HG02970 (cell line): ENCODE data around the gene ALCAM.
"Not testable (repeated sequence)": the region's sequence is repeated elsewhere in the genome, so short reads cannot be mapped to it uniquely, and the experiment has no call there.

Source experiments
- ATAC-seq: cut with Tn5 transposase; IDR thresholded peaks from one replicate; pipeline ENCODE4 v1.9.1; 2021; ENCODE audit warnings: mild to moderate bottlenecking, moderate library complexity, moderate number of reproducible peaks; ENCODE audit not compliant: unreplicated experiment, low FRiP score

Gene ALCAM

DNA sequence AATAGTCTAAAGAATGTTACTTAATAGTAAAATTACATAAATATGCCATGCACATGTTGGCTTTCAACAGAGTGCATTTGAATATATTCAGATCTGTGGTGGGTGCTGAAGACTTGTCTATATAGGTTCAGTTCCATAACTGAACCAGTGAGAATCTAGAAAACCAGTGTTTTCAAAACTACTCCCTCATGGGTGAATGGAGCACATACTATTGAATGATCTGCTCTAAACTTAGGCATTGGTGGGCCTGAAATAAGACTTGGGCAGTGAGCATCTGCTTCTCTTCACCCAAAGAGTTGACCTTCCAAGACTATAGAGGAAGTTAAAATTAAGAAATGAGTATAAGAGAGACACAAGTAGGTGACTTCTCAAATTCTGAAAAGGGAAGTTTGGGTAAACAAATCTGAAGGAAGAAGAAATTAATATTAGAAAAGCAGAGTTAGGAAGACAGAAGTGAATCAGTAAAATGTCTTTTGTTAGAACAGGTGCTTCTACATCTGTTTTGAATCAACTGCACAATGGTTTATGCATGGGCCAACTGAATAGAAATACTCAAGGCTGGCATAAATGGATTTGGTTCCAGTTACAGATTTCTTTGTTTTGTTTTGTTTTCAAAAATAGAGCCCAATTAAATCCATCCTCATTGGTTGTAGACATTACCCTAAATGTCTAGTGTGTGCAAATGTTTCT, 19.3 kb downstream of the ALCAM start:
- no peak for ATAC-seq

- ATAC-seq = no peak
Observed at GRCh38 chr3:105387122-105387751, 20.5 kb downstream of the ALCAM start.

DNA sequence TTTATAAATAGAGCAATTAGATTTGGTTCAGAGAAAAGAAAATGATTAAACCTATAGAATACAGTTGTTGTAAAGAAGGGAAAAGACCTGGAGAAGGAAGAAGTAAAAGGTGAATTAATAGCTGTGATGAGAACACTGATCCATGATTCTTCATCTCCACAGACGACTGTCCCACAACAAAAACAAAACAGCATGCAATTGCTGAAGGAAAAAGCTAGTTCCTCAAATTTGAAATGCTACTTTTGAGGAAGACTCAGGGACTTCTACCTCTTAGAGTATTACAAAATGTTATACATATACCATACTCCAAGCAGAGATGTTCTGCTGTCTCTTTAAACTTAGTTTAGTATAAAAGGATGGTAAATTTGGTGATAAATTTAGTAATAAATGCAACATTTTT, 21.5 kb downstream of the ALCAM start:
- ATAC-seq = no peak

GRCh38 chr3:105389759-105390158, 23.1 kb downstream of the ALCAM start:
- not testable (repeated sequence) for ATAC-seq

GRCh38 chr3:105392598-105392997, 25.9 kb downstream of the ALCAM start:
- ATAC-seq = not testable (repeated sequence)

GRCh38 chr3:105394177-105394576, 27.5 kb downstream of the ALCAM start:
- no peak for ATAC-seq

GRCh38 chr3:105397974-105398373, 31.3 kb downstream of the ALCAM start:
- no peak for ATAC-seq

GRCh38 chr3:105398437-105398836, 31.7 kb downstream of the ALCAM start:
- no peak for ATAC-seq

- no peak for ATAC-seq
Observed at GRCh38 chr3:105399062-105399461, 32.4 kb downstream of the ALCAM start.

- no peak for ATAC-seq
Observed at GRCh38 chr3:105399611-105400010, 32.9 kb downstream of the ALCAM start.

DNA sequence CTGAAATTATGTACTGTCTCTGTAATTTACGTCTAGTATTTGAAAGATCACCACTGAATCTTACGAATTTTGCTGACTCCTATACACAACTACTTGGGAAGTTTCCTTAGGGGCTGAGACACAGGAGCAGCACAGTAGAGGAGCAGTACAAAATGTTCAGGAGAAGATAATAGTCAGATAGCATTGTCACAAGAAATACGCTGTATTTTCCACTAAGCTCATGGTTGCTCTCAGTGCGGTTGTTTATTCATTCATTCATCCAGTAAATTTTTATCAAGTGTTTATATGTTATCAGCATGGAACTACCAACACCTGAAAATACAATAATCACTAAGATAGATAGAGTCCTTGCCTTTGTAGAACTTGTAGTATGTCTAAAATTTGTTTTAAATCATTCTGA, 34.5 kb downstream of the ALCAM start:
- no peak for ATAC-seq

DNA sequence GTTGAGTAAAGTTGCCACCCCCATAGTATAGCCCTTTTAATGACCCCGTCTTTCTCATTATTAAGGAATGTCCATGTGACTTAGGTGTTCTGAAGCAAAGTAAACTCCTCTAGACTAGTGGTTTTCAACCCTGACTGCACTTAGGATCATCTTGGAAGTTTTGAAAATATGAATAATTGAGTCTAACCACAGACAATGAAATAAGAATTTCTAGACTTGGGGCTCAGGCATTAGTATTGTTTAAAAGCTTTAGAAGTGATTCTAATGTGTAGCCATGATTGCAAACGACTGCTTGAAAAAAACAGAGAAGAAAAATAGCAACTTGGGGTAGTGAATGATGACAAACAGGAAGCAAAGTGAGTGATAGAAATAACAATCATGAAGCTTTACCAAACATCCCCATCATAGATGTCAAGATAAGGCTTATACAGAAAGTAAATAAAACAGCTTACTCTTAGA, 35.0 kb downstream of the ALCAM start:
- no peak for ATAC-seq

GRCh38 chr3:105402287-105402801, 35.6 kb downstream of the ALCAM start:
- no peak for ATAC-seq

GRCh38 chr3:105403034-105403433, 36.3 kb downstream of the ALCAM start:
- ATAC-seq = not testable (repeated sequence)

DNA sequence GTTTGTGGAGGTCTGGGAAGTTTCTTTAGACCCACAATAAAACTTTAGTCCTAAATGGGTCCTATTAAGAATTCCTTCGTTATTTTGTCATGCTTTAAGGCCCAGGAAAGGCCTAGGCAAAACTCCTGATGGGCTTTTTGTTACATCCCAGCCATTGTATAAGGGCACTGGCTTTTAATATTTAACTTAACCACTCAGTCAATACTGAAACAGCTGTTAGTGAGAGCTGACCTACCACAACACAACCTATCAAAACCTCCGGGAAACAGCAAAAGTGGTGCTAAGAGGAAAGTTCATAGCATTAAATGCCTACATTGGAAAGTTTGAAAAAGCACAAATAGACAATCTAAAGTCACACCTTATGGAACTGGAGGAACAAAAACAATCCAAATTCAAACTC, 39.6 kb downstream of the ALCAM start:
- no peak for ATAC-seq

DNA sequence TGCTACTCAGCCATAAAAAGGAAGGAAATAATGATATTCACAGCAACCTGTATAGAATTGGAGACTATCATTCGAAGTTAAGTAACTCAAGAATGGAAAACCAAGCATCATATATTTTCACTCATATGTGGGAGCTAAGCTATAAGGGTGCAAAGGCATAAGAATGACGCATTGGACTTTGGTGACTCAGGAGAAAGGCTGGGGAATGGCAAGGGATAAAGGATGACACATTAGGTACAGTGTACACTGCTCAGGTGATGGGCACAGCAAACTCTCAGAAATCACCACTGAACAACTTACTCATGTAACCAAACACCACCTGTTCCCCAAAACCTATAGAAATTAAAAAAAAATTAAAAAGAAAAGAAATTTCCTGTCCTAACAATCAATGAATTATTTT, 42.7 kb downstream of the ALCAM start:
- no peak for ATAC-seq

DNA sequence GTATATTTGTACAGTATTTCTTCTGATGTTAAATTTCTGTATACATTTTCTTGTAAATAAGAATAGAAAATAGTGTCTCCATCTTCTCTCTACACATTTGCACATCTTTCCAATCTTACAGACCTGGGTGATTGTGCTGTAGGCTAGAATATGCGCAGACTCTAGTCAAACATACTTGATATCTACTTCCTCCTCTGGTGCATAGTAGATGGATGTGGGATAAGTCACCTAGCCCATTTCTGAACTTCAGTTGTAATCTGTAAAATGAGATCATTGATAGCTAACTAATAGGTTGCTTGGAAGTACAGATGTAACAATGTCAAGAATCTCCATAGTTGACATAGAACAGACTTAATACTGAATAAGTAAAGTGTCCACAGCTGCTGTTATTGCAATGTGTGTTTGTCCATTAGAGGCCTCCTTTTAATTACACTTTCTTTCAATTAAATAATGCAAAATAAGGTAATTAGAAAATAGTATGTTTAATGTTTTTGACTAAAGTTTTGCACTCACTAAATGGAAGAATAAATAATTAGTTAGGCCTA, 46.7 kb downstream of the ALCAM start:
- no peak for ATAC-seq

GRCh38 chr3:105414841-105415240, 48.1 kb downstream of the ALCAM start:
- ATAC-seq = no peak

DNA sequence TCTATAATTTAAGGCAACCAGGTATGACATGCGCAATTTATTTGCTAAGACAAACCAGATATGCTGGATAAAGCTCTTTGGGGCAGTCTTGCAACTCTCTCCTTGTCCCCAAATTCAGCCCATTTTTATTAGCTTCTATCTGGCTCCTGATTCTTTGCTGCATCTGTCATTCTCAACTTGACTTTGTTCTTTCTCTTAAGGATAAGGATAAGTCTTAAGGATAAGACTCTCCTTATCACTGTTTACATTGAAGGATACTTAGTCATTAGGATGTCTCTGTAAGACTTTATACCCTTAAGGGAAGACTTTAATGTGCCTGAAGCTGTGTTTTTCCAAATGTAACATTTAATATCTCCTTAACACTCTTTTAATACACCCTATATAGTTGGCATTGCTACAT, 49.2 kb downstream of the ALCAM start:
- ATAC-seq = no peak

GRCh38 chr3:105417525-105418289, 51.0 kb downstream of the ALCAM start:
- no peak for ATAC-seq

- ATAC-seq = no peak
Observed at GRCh38 chr3:105422645-105423044, 55.9 kb downstream of the ALCAM start.
